ENCODE measurements around the gene PRPS2.

Gene PRPS2

GRCh38 chrX:12868747-12869146 lies 77.5 kb downstream of the PRPS2 start:
- H3K27ac Mint-ChIP-seq = no peak overlapping the region
- peaks cover 9% of the 10 kb centered on the region for H3K4me1 Mint-ChIP-seq
- peaks cover 19% of the 10 kb centered on the region for H3K9me3 Mint-ChIP-seq
- H3K36me3 Mint-ChIP-seq (ENCODE audit: low read depth) = no peaks in the 10 kb centered on the region
- H3K4me3 Mint-ChIP-seq = no peak overlapping the region
- no peaks in the 10 kb centered on the region for H3K27me3 Mint-ChIP-seq (ENCODE audit: low read depth)
- TF ChIP-seq, protein P1, sequence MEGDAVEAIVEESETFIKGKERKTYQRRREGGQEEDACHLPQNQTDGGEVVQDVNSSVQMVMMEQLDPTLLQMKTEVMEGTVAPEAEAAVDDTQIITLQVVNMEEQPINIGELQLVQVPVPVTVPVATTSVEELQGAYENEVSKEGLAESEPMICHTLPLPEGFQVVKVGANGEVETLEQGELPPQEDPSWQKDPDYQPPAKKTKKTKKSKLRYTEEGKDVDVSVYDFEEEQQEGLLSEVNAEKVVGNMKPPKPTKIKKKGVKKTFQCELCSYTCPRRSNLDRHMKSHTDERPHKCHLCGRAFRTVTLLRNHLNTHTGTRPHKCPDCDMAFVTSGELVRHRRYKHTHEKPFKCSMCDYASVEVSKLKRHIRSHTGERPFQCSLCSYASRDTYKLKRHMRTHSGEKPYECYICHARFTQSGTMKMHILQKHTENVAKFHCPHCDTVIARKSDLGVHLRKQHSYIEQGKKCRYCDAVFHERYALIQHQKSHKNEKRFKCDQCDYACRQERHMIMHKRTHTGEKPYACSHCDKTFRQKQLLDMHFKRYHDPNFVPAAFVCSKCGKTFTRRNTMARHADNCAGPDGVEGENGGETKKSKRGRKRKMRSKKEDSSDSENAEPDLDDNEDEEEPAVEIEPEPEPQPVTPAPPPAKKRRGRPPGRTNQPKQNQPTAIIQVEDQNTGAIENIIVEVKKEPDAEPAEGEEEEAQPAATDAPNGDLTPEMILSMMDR (IDR thresholded peaks at IDR 0.05; ENCODE audit: unreplicated experiment in 3 of 3) = no peak

DNA sequence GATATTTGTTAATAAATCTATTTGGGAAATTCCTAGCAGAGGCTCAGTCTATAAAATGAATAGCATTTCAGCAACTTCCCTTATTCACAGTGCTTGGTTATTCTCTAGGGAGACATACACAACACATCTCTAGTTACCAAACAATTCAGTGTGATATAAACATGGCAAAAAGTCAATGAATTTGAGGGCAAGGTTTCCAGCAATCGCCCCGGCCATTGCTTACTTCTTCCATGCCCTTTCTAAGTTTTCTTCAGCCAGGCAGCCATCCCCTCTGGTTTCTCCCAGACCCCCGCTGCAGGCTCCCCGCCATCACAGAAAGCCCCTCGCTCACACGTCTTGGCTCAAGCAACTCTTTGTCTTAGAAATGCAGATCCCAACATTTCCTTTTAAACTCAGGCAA lies 80.0 kb downstream of the PRPS2 start:
- peaks cover 9% of the 10 kb centered on the region for H3K4me1 Mint-ChIP-seq
- H3K27me3 Mint-ChIP-seq (ENCODE audit: low read depth) = no peaks in the 10 kb centered on the region
- no peaks in the 10 kb centered on the region for H3K36me3 Mint-ChIP-seq (ENCODE audit: low read depth)
- H3K4me3 Mint-ChIP-seq = no peak overlapping the region
- no peak overlapping the region for H3K27ac Mint-ChIP-seq
- TF ChIP-seq, protein P1 (IDR thresholded peaks at IDR 0.05; ENCODE audit: unreplicated experiment in 3 of 3) = no peak
- peaks cover 13% of the 10 kb centered on the region for H3K9me3 Mint-ChIP-seq

DNA sequence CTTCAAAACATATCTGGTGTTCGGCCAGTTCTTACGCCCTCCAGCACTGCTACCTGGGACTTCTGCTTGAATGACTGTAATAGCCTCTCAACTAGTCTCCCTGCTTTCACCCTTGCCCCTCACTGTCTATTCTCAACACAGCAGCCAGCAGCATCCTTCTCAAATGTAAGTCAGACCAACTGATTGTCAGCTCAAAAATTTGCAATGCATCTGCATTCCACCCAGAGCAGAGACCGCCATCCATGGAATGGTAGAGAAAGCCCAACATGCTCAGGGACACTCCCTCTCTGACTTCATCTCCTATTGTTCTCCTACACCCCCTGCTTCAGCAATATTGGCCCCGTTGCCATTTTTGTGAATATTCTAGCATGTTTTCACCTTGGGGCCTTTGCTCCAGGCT lies 81.5 kb downstream of the PRPS2 start:
- H3K4me3 Mint-ChIP-seq = no peak overlapping the region
- H3K27me3 Mint-ChIP-seq (ENCODE audit: low read depth) = no peaks in the 10 kb centered on the region
- H3K4me1 Mint-ChIP-seq = peaks cover 11% of the 10 kb centered on the region
- no peak overlapping the region for H3K27ac Mint-ChIP-seq
- no peaks in the 10 kb centered on the region for H3K36me3 Mint-ChIP-seq (ENCODE audit: low read depth)
- TF ChIP-seq, protein P1 (IDR thresholded peaks at IDR 0.05; ENCODE audit: unreplicated experiment in 3 of 3) = no peak
- peaks cover 12% of the 10 kb centered on the region for H3K9me3 Mint-ChIP-seq

Data from nephron (organoid).